GM21737 (cell line): ENCODE data around the gene NEK6.

Experiments used
- ATAC-seq: cut with Tn5 transposase; IDR thresholded peaks from one replicate; pipeline ENCODE4 v1.9.1; 2021; ENCODE audit warnings: mild to moderate bottlenecking, moderate library complexity; ENCODE audit not compliant: unreplicated experiment

Gene NEK6

GRCh38 chr9:124351672-124352468 is 94.1 kb downstream of the NEK6 start:
- ATAC-seq, result no peak

GRCh38 chr9:124352616-124353015 is 94.9 kb downstream of the NEK6 start:
- no peak for ATAC-seq

GRCh38 chr9:124353166-124353768 is 95.5 kb downstream of the NEK6 start:
- no peak for ATAC-seq

- no peak for ATAC-seq
These were observed 96.1 kb downstream of the NEK6 start for GRCh38 chr9:124353811-124354274.

GRCh38 chr9:124354346-124355038 is 96.7 kb downstream of the NEK6 start:
- no peak for ATAC-seq

GRCh38 chr9:124355039-124355940 is 97.5 kb downstream of the NEK6 start:
- ATAC-seq, result no peak

- ATAC-seq, result no peak
These were observed 98.4 kb downstream of the NEK6 start for GRCh38 chr9:124355941-124356744.

- no peak for ATAC-seq
These were observed 99.1 kb downstream of the NEK6 start for GRCh38 chr9:124356745-124357390.

- no peak for ATAC-seq
These were observed 100.1 kb downstream of the NEK6 start for GRCh38 chr9:124357721-124358361.

- no peak for ATAC-seq
These were observed 100.9 kb downstream of the NEK6 start for GRCh38 chr9:124358631-124359030.

- ATAC-seq, result no peak
These were observed 101.7 kb downstream of the NEK6 start for GRCh38 chr9:124359426-124359825.

- no peak for ATAC-seq
These were observed 102.3 kb downstream of the NEK6 start for GRCh38 chr9:124359855-124360678.

- no peak for ATAC-seq
These were observed 103.4 kb downstream of the NEK6 start for GRCh38 chr9:124361128-124361527.

GRCh38 chr9:124363326-124364096 is 105.8 kb downstream of the NEK6 start:
- no peak for ATAC-seq

- ATAC-seq, result no peak
These were observed 106.4 kb downstream of the NEK6 start for GRCh38 chr9:124364141-124364540.

GRCh38 chr9:124365036-124365435 is 107.3 kb downstream of the NEK6 start:
- no peak for ATAC-seq

- no peak for ATAC-seq
These were observed 108.9 kb downstream of the NEK6 start for GRCh38 chr9:124366476-124367220.
